Esophagus squamous epithelium (tissue), 4 donors: ENCODE data around the gene SLC35E4.

Experiments used
- POLR2A ChIP-seq, 4 donors: fragments of 450-650 bp; IDR thresholded peaks; one replicate each; pipeline ENCODE4 v1.6.1; 2017; ENCODE audit warnings: antibody characterized with exemption in 4 of 4, mild to moderate bottlenecking in 4 of 4, moderate library complexity in 3 of 4
- TF ChIP-seq, protein P1 (sequence below), 6 experiments: fragments of 450-650 bp in 4 of 6; fragments of 200-600 bp in 2 of 6; sonication (generic) in 2 of 6; IDR thresholded peaks; one replicate each; pipeline ENCODE4 v1.5.1; 2016 to 2019; ENCODE audit warnings: antibody characterized with exemption in 6 of 6, mild to moderate bottlenecking in 4 of 6, moderate library complexity in 4 of 6

DNA sequence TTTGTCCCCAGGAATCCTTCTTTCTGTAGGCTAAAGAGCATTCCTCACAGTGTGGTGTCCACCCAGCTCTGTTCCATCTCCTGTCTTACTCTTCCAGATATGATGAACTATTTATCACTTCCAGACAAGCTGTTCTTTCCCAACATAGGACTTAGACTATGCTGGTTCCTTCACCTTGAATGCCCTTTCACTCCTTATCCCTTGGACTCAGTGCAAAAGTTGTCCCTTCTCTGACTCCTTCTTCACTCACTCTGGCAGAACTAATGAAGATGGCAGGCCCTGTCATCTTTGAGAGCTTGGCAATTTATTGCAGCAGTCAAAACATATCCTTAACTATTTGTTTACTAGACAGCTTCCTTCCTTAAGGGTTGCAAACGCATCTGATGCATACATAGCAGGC, 55.6 kb downstream of the SLC35E4 start:
- TF ChIP-seq POLR2A (IDR thresholded peaks at IDR 0.05), result no peak
- TF ChIP-seq, protein P1, sequence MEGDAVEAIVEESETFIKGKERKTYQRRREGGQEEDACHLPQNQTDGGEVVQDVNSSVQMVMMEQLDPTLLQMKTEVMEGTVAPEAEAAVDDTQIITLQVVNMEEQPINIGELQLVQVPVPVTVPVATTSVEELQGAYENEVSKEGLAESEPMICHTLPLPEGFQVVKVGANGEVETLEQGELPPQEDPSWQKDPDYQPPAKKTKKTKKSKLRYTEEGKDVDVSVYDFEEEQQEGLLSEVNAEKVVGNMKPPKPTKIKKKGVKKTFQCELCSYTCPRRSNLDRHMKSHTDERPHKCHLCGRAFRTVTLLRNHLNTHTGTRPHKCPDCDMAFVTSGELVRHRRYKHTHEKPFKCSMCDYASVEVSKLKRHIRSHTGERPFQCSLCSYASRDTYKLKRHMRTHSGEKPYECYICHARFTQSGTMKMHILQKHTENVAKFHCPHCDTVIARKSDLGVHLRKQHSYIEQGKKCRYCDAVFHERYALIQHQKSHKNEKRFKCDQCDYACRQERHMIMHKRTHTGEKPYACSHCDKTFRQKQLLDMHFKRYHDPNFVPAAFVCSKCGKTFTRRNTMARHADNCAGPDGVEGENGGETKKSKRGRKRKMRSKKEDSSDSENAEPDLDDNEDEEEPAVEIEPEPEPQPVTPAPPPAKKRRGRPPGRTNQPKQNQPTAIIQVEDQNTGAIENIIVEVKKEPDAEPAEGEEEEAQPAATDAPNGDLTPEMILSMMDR (IDR thresholded peaks at IDR 0.05), result no peak
